HepG2 (cell line): Measurements from ENCODE around the gene ZNF148. TPM values are rescaled to one million over a fixed set of nuclear protein-coding genes. Genes with fewer than 3 reads are reported as not detected.

Source experiments
- HBP1 ChIP-seq: IDR thresholded peaks from 2 replicates; pipeline ENCODE4 v1.6.1; 2016; ENCODE audit warnings: low read depth, control low read depth
- KDM4B ChIP-seq: sonication (generic); formaldehyde crosslinking; IDR thresholded peaks from 2 replicates; pipeline ENCODE4 v1.4.0; 2020; ENCODE audit warnings: missing genetic modification reagents
- MAFK ChIP-seq, 2 experiments: IDR thresholded peaks in 1 of 2; conservative IDR thresholded peaks in 1 of 2; 2 replicates each; pipeline ENCODE4 v1.6.1; 2011; ENCODE audit warnings: improper control_type of control experiment in 2 of 2, low read length in 2 of 2
- MIER2 ChIP-seq: IDR thresholded peaks from 2 replicates; pipeline ENCODE4 v1.6.1; 2016; ENCODE audit warnings: missing biosample characterization, missing genetic modification reagents
- NONO ChIP-seq, 2 experiments: fragments of 450-650 bp in 1 of 2; sonication (generic) in 1 of 2; formaldehyde crosslinking in 1 of 2; IDR thresholded peaks in 1 of 2; conservative IDR thresholded peaks in 1 of 2; 2 replicates each; pipeline versions ENCODE4 v1.6.1 to v1.8.0; 2017 to 2022; ENCODE audit warnings: mild to moderate bottlenecking in 1 of 2, missing genetic modification reagents in 1 of 2, moderate library complexity in 1 of 2
- PRDM15 ChIP-seq: sonication (generic); formaldehyde crosslinking; IDR thresholded peaks from 2 replicates; pipeline ENCODE4 v1.4.0; 2020; ENCODE audit warnings: missing genetic modification reagents
- RBAK ChIP-seq: sonication (generic); formaldehyde crosslinking; IDR thresholded peaks from 2 replicates; pipeline ENCODE4 v1.5.1; 2020; ENCODE audit warnings: mild to moderate bottlenecking, missing genetic modification reagents
- RORA ChIP-seq: sonication (generic); formaldehyde crosslinking; IDR thresholded peaks from 2 replicates; pipeline ENCODE4 v1.5.0; 2020; ENCODE audit warnings: mild to moderate bottlenecking, missing genetic modification reagents, moderate library complexity
- SCMH1 ChIP-seq: sonication (generic); formaldehyde crosslinking; IDR thresholded peaks from 2 replicates; pipeline ENCODE4 v1.9.0; 2021; ENCODE audit warnings: missing genetic modification reagents, mild to moderate bottlenecking, borderline replicate concordance
- SNRNP70 ChIP-seq: fragments of 200-400 bp; formaldehyde crosslinking; IDR thresholded peaks from 2 replicates; pipeline ENCODE4 v1.6.1; 2017; ENCODE audit warnings: mild to moderate bottlenecking, low read depth, low read length, moderate library complexity
- SOX5 ChIP-seq: IDR thresholded peaks from 2 replicates; pipeline ENCODE4 v1.6.1; 2016; ENCODE audit warnings: borderline replicate concordance
- SP140L ChIP-seq: sonication (generic); formaldehyde crosslinking; IDR thresholded peaks from 2 replicates; pipeline ENCODE4 v1.4.0; 2020; ENCODE audit warnings: missing genetic modification reagents, borderline replicate concordance
- SP5 ChIP-seq: IDR thresholded peaks from 2 replicates; pipeline ENCODE4 v1.6.1; 2016; ENCODE audit warnings: low read depth, borderline replicate concordance
- TGIF2 ChIP-seq: IDR thresholded peaks from 2 replicates; pipeline ENCODE4 v1.6.1; 2016; ENCODE audit warnings: control low read depth, missing compliant biosample characterization
- ZFP1 ChIP-seq: IDR thresholded peaks from 2 replicates; pipeline ENCODE4 v1.6.1; 2016
- ZNF331 ChIP-seq: sonication (generic); formaldehyde crosslinking; IDR thresholded peaks from 2 replicates; pipeline ENCODE4 v1.4.0; 2020; ENCODE audit warnings: missing genetic modification reagents
- ZNF446 ChIP-seq: sonication (generic); formaldehyde crosslinking; IDR thresholded peaks from 2 replicates; pipeline ENCODE4 v1.5.0; 2020; ENCODE audit warnings: mild to moderate bottlenecking, missing genetic modification reagents
- ZNF740 ChIP-seq: sonication (generic); formaldehyde crosslinking; IDR thresholded peaks from 2 replicates; pipeline ENCODE4 v1.4.0; 2020; ENCODE audit warnings: missing genetic modification reagents
- polyA plus RNA-seq, 8 experiments: library from polyadenylated mRNA; depleted of rRNA in 3 of 8; stranded (reverse) in 7 of 8; unstranded in 1 of 8; fragments of >200 nt; fragmentation: Illumina TruSeq in 4 of 8; extraction: Trizol in 4 of 8; gene quantifications; 2 replicates each; pipeline versions ENCODE4 v1.2.1 to v1.2.3, GENCODE V29; 2011 to 2016; ENCODE audit warnings: low read depth in 4 of 8, missing spikeins in 1 of 8, mixed read lengths in 1 of 8; ENCODE audit not compliant: insufficient read depth in 1 of 8
- total RNA-seq, 5 experiments: library from RNA; depleted of rRNA; stranded (reverse); fragments of >200 nt; fragmentation: Illumina TruSeq; extraction: Trizol; gene quantifications; 2 replicates each; pipeline ENCODE4 v1.2.3, GENCODE V29; 2016; ENCODE audit warnings: low read depth in 1 of 5
- TF ChIP-seq, protein P1 (sequence below): IDR thresholded peaks from 2 replicates; pipeline ENCODE4 v1.6.1; 2016; ENCODE audit warnings: missing biosample characterization, missing genetic modification reagents, low read depth

ZNF148 gene
- total and polyA plus RNA-seq, 2 of the 13 experiments (the other 11 are each of a cell fraction or from before 2014, with no cell fraction given): 10.6 to 36.1 TPM

GRCh38 chr3:125374996-125375941 is at the start of gene ZNF148 (continued):
- TF ChIP-seq SCMH1 (CRISPR knock-in tag) (no peak), ZNF331 (CRISPR knock-in tag) (peak; percentile 83), KDM4B (CRISPR knock-in tag) (no peak; the same call in 1 of the 2 replicates), HBP1 (peak; percentile 82), RBAK (CRISPR knock-in tag) (no peak), SP140L (no peak), MAFK (conservative IDR thresholded peaks at IDR 0.05 in 1 of 2, IDR thresholded peaks at IDR 0.05 in 1 of 2; ENCODE audit: low read length in 2 of 2) (no peak), SOX5 (CRISPR knock-in tag) (no peak), TGIF2 (CRISPR knock-in tag) (peak; percentile 73; the same call in 1 of the 2 replicates), SNRNP70 (no peak), ZFP1 (CRISPR knock-in tag) (peak; percentile 68; the same call in 1 of the 2 replicates), RORA (CRISPR knock-in tag) (no peak), SP5 (CRISPR knock-in tag) (peak; percentile 34; the same call in 1 of the 2 replicates), PRDM15 (CRISPR knock-in tag) (no peak), NONO (IDR thresholded peaks at IDR 0.05) (no peak), NONO (CRISPR knock-in tag; conservative IDR thresholded peaks at IDR 0.05) (peak; percentile 96), MIER2 (CRISPR knock-in tag) (no peak), ZNF740 (CRISPR knock-in tag) (no peak), ZNF446 (0 out of 2 replicates have a peak, but pooled peaks have one; percentile 23)
- TF ChIP-seq, protein P1, sequence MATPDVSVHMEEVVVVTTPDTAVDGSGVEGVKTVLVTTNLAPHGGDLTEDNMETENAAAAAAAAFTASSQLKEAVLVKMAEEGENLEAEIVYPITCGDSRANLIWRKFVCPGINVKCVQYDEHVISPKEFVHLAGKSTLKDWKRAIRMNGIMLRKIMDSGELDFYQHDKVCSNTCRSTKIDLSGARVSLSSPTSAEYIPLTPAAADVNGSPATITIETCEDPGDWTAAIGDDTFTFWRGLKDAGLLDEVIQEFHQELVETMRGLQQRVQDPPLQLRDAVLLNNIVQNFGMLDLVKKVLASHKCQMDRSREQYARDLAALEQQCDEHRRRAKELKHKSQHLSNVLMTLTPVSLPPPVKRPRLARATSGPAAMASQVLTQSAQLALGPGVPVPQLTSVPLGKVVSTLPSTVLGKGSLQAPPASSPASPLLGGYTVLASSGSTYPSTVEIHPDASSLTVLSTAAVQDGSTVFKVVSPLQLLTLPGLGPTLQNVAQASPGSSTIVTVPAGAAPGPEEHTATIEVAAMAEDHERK (CRISPR knock-in tag): 0 out of 2 replicates have a peak, but pooled peaks have one; percentile 40
